ENCODE results near the gene SSB. TPM values are rescaled to one million over a fixed set of nuclear protein-coding genes. Genes with fewer than 3 reads are reported as not detected.
"Not testable (repeated sequence)": the region's sequence is repeated elsewhere in the genome, so short reads cannot be mapped to it uniquely, and the experiment has no call there.

SSB gene
- polyA plus RNA-seq, 2 of the 4 experiments (the other 2 are of a cell fraction), result 253 to 255 TPM

DNA sequence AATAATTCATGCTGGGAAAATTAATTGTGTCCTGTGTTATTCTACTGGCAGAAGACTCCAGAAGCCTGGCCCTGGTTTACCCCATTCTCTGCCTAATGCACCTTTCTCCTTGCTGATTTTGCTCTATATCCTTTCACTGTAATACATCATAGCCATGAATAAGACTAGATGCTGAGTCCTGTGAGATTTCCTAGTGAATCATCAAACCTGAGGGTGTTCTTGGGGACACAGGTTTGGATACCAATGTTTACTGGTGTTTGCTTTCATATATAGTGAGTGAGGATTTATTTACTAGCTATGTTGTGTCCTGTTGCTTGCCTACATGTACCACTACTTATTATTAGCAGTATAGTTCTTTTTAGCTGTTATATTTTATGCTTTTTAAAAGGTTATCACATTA is 19.6 kb downstream of the SSB start:
- no peak overlapping the region for H3K27ac ChIP-seq
- DNase-seq (ENCODE audit: low read depth in 1 of 2, low spot score in 1 of 2), result no peak
- CTCF ChIA-PET, result interaction anchor here (0.6 to 1.2 kb wide), 2 partner anchors 16 to 115 kb away, joined by 3 read pairs; no protein-coding TSS in a partner anchor
- no peak; a peak in 1 of 6 replicates for ATAC-seq
- TF ChIP-seq TFCP2L1 (CRISPR knock-in tag; IDR thresholded peaks at IDR 0.05) (no peak), HOXA7 (CRISPR knock-in tag; IDR thresholded peaks at IDR 0.05) (no peak), NPAS2 (CRISPR knock-in tag; IDR thresholded peaks at IDR 0.05; ENCODE audit: borderline replicate concordance) (no peak), EHMT2 (IDR thresholded peaks at IDR 0.05; ENCODE audit: low read depth) (no peak), RFX5 (IDR thresholded peaks at IDR 0.05) (no peak), KDM1A (IDR thresholded peaks at IDR 0.05; ENCODE audit: low read depth) (no peak), HOXB13 (CRISPR knock-in tag; IDR thresholded peaks at IDR 0.05; ENCODE audit: low read depth) (no peak), CBX8 (IDR thresholded peaks at IDR 0.05) (no peak)
- TF ChIP-seq, protein P1, sequence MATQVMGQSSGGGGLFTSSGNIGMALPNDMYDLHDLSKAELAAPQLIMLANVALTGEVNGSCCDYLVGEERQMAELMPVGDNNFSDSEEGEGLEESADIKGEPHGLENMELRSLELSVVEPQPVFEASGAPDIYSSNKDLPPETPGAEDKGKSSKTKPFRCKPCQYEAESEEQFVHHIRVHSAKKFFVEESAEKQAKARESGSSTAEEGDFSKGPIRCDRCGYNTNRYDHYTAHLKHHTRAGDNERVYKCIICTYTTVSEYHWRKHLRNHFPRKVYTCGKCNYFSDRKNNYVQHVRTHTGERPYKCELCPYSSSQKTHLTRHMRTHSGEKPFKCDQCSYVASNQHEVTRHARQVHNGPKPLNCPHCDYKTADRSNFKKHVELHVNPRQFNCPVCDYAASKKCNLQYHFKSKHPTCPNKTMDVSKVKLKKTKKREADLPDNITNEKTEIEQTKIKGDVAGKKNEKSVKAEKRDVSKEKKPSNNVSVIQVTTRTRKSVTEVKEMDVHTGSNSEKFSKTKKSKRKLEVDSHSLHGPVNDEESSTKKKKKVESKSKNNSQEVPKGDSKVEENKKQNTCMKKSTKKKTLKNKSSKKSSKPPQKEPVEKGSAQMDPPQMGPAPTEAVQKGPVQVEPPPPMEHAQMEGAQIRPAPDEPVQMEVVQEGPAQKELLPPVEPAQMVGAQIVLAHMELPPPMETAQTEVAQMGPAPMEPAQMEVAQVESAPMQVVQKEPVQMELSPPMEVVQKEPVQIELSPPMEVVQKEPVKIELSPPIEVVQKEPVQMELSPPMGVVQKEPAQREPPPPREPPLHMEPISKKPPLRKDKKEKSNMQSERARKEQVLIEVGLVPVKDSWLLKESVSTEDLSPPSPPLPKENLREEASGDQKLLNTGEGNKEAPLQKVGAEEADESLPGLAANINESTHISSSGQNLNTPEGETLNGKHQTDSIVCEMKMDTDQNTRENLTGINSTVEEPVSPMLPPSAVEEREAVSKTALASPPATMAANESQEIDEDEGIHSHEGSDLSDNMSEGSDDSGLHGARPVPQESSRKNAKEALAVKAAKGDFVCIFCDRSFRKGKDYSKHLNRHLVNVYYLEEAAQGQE (IDR thresholded peaks at IDR 0.05), result no peak
- H3K9me3 ChIP-seq, result no peaks in the 10 kb centered on the region
- H3K4me1 ChIP-seq, result peaks cover 34% of the 10 kb centered on the region
- no peak for FAIRE-seq
- no peak overlapping the region for H3K4me3 ChIP-seq
- POLR2A ChIA-PET, result interaction anchor here (0.9 kb wide), 1 partner anchor 19 kb away, joined by 3 read pairs; the partner anchor contains the start of gene SSB
- H3K4me2 ChIP-seq, result no peak overlapping the region

DNA sequence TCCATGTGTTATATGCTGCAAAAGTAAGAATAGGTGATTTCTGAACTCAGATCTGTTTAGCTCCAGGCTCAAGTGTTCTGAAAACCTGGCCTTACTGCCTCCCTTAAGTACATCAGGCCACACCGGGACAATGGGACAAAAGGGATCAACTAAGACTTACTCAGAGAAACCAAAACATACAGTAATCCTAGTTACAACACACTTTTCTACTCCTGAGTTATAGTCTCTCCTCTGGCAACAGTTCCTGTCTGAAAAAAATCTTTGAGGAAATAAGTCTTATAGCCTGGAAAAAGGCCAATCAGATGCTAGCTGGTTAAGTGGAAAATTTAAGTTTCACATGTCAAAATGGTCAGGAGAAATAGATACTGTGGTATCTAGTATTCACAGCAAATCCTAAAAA is 20.4 kb downstream of the SSB start:
- Histone ChIP-seq H3K4me1 (peaks cover 39% of the 10 kb centered on the region), H3K4me2 (no peak overlapping the region), H3K27ac (no peak overlapping the region), H3K9me3 (no peaks in the 10 kb centered on the region), H3K4me3 (no peak overlapping the region)
- FAIRE-seq, result no peak
- ChIA-PET CTCF (no interaction called here), POLR2A (interaction anchor here (0.9 kb wide), 1 partner anchor 20 kb away, joined by 3 read pairs; the partner anchor contains the start of gene SSB)
- DNase-seq (ENCODE audit: low read depth in 1 of 2, low spot score in 1 of 2), result no peak
- 100% methylated on average over 1 of the region's 1 CpG for WGBS (ENCODE audit: missing lambda C conversion rate)
- TF ChIP-seq MAFK (IDR thresholded peaks at IDR 0.05; ENCODE audit: partially characterized antibody), result no peak
- TF ChIP-seq, protein P2, sequence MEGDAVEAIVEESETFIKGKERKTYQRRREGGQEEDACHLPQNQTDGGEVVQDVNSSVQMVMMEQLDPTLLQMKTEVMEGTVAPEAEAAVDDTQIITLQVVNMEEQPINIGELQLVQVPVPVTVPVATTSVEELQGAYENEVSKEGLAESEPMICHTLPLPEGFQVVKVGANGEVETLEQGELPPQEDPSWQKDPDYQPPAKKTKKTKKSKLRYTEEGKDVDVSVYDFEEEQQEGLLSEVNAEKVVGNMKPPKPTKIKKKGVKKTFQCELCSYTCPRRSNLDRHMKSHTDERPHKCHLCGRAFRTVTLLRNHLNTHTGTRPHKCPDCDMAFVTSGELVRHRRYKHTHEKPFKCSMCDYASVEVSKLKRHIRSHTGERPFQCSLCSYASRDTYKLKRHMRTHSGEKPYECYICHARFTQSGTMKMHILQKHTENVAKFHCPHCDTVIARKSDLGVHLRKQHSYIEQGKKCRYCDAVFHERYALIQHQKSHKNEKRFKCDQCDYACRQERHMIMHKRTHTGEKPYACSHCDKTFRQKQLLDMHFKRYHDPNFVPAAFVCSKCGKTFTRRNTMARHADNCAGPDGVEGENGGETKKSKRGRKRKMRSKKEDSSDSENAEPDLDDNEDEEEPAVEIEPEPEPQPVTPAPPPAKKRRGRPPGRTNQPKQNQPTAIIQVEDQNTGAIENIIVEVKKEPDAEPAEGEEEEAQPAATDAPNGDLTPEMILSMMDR (IDR thresholded peaks at IDR 0.05), result no peak
- no peak for TF ChIP-seq CEBPB (IDR thresholded peaks at IDR 0.05)
- no peak for TF ChIP-seq RFX5 (IDR thresholded peaks at IDR 0.05)
- no peak for ATAC-seq

DNA sequence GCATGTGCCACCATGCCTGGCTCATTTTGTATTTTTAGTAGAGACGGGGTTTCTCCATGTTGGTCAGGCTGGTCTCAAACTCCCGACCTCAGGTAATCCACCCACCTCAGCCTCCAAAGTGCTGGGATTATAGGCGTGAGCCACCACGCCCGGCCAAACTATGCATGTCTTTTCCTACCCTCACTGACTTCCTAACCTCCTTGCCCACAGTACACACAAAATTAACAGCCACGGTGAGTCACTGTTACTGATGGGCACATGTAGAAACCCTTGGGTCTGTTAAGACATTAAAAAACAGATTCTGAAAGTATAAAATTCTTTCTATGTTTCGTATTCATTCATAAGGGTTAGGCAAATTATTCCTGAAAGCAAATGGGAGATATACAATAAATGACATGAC is 21.4 kb downstream of the SSB start:
- POLR2A ChIA-PET, FAIRE-seq, H3K4me3 ChIP-seq, CTCF ChIA-PET, H3K9me3 ChIP-seq, ATAC-seq: not testable (repeated sequence)
- WGBS (ENCODE audit: missing lambda C conversion rate), result 58% methylated on average over 7 of the region's 7 CpGs
- peak in 1 of 2 experiments; percentile 34 for DNase-seq (ENCODE audit: low read depth in 1 of 2, low spot score in 1 of 2)
- H3K27ac ChIP-seq, result 0 out of 6 replicates have a peak overlapping the region, but pooled peaks of 1 of the 2 experiments have one; percentile 24
- H3K4me1 ChIP-seq, result peaks cover 40% of the 10 kb centered on the region
- 0 out of 3 replicates have a peak overlapping the region, but pooled peaks have one; percentile 6 for H3K4me2 ChIP-seq

DNA sequence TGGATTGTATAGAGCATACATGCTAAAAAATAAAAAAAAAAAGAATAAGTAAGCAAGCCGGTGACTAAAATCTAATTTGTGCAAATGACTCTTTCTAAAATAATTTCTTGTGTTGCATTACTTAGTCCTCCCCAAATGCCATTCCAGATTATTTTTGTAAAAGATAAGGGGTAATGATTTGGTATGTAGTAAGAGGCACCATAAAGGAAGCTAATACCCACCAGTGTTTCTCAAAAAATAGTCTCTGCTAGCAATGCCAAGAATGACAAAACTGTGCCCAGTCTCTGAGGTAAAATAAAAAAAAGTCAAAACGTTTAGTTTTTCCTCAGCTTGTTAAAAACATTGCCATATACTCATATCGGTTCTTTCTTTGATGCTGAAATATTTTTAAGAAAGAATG is 23.4 kb downstream of the SSB start:
- ATAC-seq, result no peak
- FAIRE-seq, result no peak
- H3K4me3 ChIP-seq, result no peak overlapping the region
- ChIA-PET CTCF (interaction anchor here (0.6 to 0.9 kb wide), 2 partner anchors 56 to 1404 kb away, joined by 3 to 4 read pairs; no protein-coding TSS in a partner anchor), POLR2A (interaction anchor here (0.7 kb wide), 1 partner anchor 331 kb away, joined by 3 read pairs; no protein-coding TSS in a partner anchor)
- H3K4me2 ChIP-seq, result peak overlapping the region; percentile 92; the same call in 2 of the 3 replicates
- H3K4me1 ChIP-seq, result peaks cover 34% of the 10 kb centered on the region
- TF ChIP-seq CBX8 (IDR thresholded peaks at IDR 0.05) (no peak), RNF2 (IDR thresholded peaks at IDR 0.05; ENCODE audit: borderline replicate concordance, low read depth) (no peak), PHF8 (IDR thresholded peaks at IDR 0.05; ENCODE audit: borderline replicate concordance, low read depth) (no peak), POLR2A (IDR thresholded peaks at IDR 0.05; ENCODE audit: low read length) (no peak), FOSL2 (IDR thresholded peaks at IDR 0.05) (no peak), FOSL2 (CRISPR knock-in tag; IDR thresholded peaks at IDR 0.05) (no peak), MYC (IDR thresholded peaks at IDR 0.05; ENCODE audit: borderline replicate concordance, low read length) (no peak), SREBF2 (IDR thresholded peaks at IDR 0.05) (no peak), BHLHE40 (IDR thresholded peaks at IDR 0.05; ENCODE audit: low read depth, low read length) (no peak), JUN (IDR thresholded peaks at IDR 0.05) (no peak), HOXA7 (CRISPR knock-in tag; IDR thresholded peaks at IDR 0.05) (no peak), KDM1A (IDR thresholded peaks at IDR 0.05; ENCODE audit: low read depth) (no peak)
- TF ChIP-seq, protein P3, sequence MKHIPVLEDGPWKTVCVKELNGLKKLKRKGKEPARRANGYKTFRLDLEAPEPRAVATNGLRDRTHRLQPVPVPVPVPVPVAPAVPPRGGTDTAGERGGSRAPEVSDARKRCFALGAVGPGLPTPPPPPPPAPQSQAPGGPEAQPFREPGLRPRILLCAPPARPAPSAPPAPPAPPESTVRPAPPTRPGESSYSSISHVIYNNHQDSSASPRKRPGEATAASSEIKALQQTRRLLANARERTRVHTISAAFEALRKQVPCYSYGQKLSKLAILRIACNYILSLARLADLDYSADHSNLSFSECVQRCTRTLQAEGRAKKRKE (CRISPR knock-in tag; IDR thresholded peaks at IDR 0.05; ENCODE audit: low read depth), result no peak
- TF ChIP-seq, protein P4, sequence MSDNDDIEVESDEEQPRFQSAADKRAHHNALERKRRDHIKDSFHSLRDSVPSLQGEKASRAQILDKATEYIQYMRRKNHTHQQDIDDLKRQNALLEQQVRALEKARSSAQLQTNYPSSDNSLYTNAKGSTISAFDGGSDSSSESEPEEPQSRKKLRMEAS (IDR thresholded peaks at IDR 0.05), result no peak
- H3K27ac ChIP-seq, result no peak overlapping the region
- H3K9me3 ChIP-seq, result no peaks in the 10 kb centered on the region
- DNase-seq (ENCODE audit: low read depth in 1 of 2, low spot score in 1 of 2), result no peak
- 70% methylated on average over 3 of the region's 3 CpGs for WGBS (ENCODE audit: missing lambda C conversion rate)

Data from A549 (cell line).